HG03378 (cell line): ENCODE measurements around the gene LRRC14B.
"Not testable (repeated sequence)": the region's sequence is repeated elsewhere in the genome, so short reads cannot be mapped to it uniquely, and the experiment has no call there.

Experiments used
- ATAC-seq: cut with Tn5 transposase; IDR thresholded peaks from one replicate; pipeline ENCODE4 v1.9.1; 2021; ENCODE audit warnings: mild to moderate bottlenecking, moderate library complexity; ENCODE audit not compliant: unreplicated experiment

Gene LRRC14B

DNA sequence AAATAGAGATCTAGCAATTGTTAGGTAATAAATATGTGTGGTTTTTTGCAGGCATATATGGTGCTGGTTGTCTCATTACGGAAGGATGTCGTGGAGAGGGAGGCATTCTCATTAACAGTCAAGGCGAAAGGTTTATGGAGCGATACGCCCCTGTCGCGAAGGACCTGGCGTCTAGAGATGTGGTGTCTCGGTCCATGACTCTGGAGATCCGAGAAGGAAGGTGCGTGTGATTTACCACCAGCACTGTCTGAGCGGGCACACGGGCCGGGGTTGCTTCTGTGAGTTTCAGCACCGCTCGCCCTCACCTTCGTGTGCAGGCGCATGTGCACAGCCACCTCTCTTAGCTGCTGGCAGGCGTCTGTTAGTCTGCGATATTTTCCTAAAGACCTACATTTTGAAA is 42.1 kb downstream of the LRRC14B start:
- not testable (repeated sequence) for ATAC-seq

DNA sequence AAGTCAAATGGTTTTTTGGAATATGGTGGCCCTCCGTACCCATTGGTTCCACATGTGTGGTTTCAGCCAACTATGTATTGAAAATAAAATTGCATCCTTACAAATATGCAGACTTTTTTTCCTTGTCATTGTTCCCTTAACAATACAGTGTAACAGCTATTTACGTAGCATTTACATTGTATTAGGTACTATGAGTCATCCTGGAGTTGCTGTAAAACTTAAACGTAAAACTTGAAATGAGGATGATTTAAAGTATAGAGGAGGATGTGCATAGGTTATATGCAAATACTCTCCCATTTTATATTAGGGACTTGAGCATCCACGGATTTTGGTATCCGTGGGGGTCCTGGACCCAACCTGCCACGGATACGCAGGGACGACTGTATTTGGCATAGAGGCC is 43.2 kb downstream of the LRRC14B start:
- ATAC-seq, result no peak

- not testable (repeated sequence) for ATAC-seq
These were observed 44.2 kb downstream of the LRRC14B start for GRCh38 chr5:235527-235926.

GRCh38 chr5:237931-238330 is 46.6 kb downstream of the LRRC14B start:
- not testable (repeated sequence) for ATAC-seq

DNA sequence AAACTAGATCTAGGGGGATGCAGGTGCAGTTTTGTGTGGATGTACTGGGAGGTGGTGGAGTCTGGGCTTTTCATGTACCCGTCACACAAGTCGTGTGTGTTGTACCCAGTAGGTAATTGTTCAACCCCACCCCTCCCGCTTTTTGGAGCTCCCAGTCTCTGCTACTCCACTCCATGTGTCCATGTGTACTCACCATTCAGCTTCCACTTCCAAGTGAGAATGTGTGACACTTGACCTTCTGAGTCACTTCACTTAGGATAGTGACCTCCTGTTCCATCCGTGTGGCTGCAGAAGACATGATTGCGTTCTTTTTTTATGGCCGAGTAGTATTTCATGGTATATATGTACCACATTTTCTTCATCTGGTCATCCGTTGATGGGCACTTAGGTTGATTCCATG is 49.3 kb downstream of the LRRC14B start:
- not testable (repeated sequence) for ATAC-seq

GRCh38 chr5:241045-241669 is 49.9 kb downstream of the LRRC14B start:
- ATAC-seq, result not testable (repeated sequence)

- ATAC-seq, result not testable (repeated sequence)
These were observed 52.5 kb downstream of the LRRC14B start for GRCh38 chr5:243683-244367.

GRCh38 chr5:245717-246116 is 54.4 kb downstream of the LRRC14B start:
- not testable (repeated sequence) for ATAC-seq
